ENCODE measurements around the gene KAT2B.

DNA sequence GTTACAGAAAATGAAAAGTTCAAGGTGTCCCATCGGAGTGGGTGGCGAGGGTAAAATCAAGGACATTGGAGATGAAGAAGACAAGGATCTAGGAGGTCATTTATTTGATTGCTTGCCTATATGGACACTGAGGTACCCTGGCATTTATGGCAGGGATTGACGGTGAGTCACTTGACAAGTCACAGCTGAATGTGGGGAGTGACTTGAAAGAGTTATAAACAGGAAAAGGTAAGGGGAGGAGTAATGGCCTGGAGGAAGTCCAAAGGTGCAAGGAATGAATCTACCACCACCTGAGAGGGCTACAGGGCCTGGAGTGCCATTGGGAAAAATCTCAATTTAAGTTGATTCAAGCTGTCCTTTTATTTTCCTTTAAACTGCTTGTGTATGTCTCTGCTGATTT, 157.5 kb downstream of the KAT2B start:
- no peak for TF ChIP-seq POLR2AphosphoS5 (IDR thresholded peaks at IDR 0.05)
- TF ChIP-seq, protein P1, sequence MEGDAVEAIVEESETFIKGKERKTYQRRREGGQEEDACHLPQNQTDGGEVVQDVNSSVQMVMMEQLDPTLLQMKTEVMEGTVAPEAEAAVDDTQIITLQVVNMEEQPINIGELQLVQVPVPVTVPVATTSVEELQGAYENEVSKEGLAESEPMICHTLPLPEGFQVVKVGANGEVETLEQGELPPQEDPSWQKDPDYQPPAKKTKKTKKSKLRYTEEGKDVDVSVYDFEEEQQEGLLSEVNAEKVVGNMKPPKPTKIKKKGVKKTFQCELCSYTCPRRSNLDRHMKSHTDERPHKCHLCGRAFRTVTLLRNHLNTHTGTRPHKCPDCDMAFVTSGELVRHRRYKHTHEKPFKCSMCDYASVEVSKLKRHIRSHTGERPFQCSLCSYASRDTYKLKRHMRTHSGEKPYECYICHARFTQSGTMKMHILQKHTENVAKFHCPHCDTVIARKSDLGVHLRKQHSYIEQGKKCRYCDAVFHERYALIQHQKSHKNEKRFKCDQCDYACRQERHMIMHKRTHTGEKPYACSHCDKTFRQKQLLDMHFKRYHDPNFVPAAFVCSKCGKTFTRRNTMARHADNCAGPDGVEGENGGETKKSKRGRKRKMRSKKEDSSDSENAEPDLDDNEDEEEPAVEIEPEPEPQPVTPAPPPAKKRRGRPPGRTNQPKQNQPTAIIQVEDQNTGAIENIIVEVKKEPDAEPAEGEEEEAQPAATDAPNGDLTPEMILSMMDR (IDR thresholded peaks at IDR 0.05): no peak
- no peak for TF ChIP-seq POLR2A (IDR thresholded peaks at IDR 0.05)
